Measurements from ENCODE around the gene KLHL29.
"Not testable (repeated sequence)": the region's sequence is repeated elsewhere in the genome, so short reads cannot be mapped to it uniquely, and the experiment has no call there.

The KLHL29 gene

DNA sequence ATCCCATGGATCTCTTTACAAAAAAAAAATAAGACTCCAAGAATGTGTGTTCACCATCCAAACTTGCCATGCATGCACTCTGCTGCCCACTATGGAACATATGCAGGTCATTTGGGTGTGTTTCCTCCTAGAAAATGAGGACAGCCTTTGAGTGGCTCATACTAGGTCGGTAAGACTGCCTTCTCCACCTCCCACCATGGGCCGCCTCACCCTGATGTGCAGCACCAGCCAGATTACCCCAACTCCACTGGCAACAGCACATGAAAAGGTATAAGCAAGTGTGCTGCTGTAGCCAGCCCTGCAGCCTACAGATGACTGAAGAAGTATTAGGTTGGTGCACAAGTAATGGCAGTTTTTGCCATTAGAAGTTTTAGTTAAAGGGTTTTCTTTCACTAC lies 327.8 kb downstream of the KLHL29 start:
- no peak for DNase-seq (ENCODE audit: low read depth in 2 of 2)

DNA sequence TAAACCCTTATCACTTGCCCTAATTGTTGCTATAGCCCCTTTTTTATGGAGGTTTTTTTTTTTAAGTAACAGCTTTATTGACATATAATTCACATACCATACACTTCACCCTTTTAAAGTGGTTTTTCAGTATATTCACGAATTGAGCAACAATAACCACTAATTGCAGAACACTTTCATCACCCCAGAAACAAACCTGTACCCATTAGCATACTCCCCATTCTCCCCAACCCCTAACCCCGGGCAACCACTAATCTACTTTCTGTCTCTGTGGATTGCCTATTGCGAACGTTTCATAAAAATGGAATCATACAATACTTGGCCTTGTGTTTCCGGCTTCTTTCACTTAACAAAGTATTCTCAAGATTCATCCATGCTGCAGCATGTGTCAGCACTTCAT lies 328.4 kb downstream of the KLHL29 start:
- DNase-seq (ENCODE audit: low read depth in 2 of 2): no peak

DNA sequence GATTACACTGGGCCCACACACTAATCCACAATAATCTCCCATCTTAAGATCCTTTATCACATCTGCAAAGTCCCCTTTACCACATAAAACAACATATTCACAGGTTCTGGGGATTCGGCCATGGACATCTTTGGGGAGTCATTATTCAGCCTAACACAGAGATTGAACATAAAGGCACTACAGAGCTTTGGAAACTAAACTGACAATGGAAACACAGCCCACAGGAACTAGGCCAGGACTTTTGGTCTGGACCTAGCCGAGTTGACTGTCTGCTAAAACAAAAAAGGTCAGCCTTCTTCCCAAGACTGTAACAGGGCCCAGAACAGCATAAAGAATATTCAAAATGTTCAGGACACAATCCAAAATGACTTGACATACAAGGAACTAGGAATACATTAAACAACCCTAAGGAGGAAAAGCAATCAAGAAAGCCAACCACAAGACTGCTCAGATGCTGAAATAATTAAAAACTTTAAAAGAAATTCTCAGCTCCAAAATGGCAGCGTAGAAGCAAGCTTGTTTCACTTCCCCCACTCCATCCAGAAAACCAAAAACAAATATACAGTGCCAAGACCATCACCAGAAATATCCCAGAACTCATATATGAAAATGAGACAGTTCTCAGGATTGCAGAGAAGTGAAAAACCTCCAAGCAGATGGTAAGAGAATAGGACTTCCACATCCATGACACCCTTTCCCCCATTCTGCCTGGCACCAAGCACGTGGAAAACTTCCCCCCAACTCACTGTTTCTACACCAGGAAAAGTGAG lies 334.1 kb downstream of the KLHL29 start:
- DNase-seq (ENCODE audit: low read depth in 2 of 2): no peak

DNA sequence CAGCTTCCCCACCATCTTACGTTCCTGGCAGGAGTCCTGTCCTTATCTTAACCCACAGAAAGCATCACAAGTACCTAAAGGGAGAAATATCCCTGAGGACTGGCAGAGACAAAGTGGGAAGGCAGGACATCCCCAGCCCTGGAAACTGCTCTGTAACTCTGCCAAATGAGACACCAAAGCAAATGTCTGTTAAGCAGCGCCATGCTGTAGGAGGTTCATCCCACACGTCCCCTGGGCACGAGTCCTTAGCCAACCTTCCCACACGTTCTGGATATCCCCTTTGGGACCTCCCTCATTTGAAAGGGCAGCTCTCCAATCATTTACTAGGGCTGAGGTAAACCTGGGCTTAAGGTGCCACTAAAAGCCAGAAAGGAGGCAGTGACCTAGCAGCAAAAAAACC lies 334.7 kb downstream of the KLHL29 start:
- no peak for DNase-seq (ENCODE audit: low read depth in 2 of 2)

DNA sequence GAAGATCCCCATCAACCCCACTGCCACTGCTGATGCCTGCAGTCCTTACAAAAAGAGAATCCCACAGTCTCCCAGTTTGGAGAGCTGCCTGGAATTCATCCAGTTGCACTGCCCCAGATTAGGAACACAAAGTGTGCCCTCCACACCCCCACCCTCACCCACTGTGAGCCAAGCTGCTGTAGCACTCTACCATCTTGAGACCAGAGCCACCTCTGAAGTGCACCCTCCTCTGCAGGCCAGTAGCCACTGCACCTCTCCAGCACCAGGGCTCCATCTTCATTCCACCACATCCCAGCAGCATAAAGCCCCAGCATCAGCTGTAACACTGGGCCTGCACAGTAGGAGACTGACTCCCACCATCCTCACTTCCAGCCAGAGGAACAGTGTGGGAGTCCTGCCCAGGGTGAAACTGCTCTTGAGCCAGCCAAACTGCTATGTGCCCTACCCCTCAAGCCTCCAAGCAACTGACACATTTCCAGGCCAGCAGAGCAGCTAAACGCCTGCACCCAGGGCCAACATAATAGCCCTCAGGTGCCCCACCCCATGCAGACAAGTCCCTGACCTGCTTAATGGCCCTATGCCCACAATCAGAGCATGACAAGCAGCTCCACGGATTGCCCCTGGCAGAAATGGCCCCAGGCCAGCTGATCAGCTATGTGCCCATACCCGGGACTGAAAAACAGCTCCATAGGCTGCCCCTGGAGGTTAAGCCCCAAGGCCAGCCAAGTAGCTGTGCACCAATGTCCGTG lies 335.9 kb downstream of the KLHL29 start:
- no peak for DNase-seq (ENCODE audit: low read depth in 2 of 2)

DNA sequence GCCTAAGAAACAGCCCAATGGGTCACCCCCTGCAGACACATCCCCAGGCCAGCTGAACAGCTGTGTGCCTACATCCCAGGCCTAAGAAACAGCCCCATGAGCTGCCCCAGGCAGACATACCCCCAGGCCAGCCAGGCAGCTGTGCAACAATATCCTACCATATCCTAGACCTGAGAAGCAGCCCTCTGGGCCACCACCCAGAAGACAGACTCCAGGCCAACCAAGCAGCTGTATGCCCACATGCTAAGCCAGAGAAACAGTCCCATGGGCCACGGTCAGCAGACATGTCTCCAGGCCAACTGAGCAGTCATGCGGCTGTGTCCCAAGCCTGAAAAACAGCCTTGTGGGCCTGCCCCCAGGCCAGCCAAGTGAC lies 336.5 kb downstream of the KLHL29 start:
- no peak for DNase-seq (ENCODE audit: low read depth in 2 of 2)

DNA sequence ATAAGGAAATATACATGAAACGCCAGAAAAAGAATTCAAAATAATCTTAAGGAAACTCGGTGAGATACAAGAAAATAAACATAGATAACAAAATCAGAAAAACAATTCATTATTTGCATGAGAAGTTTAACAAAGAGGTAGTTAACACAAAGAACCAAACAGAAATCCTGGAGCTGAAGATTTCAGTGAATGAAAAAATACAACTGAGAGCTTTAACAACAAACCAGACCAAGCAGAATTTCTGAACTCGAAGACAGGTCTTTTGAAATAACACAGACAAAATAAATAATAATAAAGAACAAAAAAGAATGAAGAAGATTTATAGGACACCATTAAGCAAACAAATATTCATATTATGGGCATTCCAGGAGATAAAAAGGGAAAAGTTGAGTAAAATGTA lies 337.3 kb downstream of the KLHL29 start:
- DNase-seq (ENCODE audit: low read depth in 2 of 2): no peak

DNA sequence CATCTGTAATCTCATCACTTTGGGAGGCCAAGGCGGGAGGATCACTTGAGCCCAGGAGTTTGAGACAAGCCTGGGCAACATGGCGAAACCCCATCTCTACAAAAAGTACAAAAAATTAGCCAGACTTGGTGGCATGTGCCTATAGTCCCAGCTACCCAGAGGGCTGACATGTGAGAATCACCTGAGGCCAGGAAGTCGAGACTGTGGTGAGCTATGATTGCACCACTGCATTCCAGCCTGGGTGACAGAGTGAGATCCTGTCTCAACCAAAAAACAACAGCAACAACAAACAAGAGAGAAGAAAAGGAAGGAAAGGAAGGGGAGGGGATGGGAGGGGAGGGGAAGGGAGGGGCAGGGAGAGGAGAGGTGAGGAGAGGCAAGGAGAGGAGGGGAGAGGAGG lies 338.1 kb downstream of the KLHL29 start:
- not testable (repeated sequence) for DNase-seq (ENCODE audit: low read depth in 2 of 2)

DNA sequence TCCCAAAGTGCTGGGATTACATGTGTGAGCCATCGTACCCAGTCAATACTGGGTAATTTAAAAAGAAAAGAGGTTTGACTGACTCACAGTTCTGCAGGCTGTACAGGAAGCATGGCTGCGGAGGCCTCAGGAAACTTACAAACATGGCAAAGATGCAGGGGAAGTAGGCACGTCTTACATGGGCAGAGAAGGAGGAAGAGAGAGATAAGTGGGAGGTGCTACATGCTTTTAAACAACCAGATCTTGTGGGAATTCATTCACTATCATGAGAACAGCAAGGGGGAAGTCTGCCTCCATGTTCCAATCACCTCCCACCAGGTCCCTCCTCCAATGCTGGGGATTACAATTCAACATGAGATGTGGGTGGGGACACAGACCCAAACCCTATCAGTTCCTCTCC lies 349.4 kb downstream of the KLHL29 start:
- DNase-seq (ENCODE audit: low read depth in 2 of 2): no peak

DNA sequence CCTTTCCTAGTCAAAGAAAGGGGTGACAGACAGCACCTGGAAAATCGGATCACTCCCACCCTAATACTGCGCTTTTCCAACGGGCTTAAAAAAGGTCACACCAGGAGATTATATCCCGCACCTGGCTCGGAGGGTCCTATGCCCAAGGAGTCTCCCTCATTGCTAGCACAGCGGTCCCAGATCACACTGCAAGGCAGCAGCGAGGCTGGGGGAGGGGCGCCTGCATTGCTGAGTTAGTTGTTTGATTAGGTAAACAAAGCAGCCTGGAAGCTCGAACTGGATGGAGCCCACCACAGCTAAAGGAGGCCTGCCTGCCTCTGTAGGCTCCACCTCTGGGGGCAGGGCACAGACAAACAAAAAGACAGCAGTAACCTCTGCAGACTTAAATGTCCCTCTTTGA lies 351.8 kb downstream of the KLHL29 start:
- not testable (repeated sequence) for DNase-seq (ENCODE audit: low read depth in 2 of 2)

DNA sequence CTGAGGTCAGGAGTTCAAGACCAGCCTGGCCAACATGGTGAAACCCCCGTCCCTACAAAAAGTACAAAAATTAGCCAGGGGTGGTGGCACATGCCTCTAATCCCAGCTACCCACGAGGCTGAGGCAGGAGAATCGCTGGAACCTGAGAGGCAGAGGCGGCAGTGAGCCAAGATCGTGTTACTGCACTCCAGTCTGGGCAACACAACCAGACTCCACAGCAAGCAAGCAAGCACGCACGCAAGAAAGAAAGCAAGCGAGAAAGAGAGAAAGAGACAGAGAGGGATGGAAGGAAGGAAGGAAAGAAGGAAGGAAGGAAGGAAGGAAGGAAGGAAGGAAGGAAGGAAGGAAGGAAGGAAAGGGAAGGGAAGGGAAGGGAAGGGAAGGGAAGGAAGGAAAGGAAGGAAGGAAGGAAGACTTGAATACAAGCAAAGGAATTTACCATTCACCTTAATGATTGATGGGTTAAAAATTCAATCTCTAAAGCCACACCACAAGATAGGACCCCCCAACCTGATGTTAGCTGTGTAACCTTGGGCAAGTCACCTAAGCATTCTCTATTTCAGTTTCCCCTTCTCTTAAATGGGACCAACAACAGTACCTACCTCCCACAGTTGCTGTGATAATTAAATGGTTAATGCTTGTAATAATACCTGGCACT lies 360.2 kb downstream of the KLHL29 start:
- no peak for DNase-seq (ENCODE audit: low read depth in 2 of 2)

DNA sequence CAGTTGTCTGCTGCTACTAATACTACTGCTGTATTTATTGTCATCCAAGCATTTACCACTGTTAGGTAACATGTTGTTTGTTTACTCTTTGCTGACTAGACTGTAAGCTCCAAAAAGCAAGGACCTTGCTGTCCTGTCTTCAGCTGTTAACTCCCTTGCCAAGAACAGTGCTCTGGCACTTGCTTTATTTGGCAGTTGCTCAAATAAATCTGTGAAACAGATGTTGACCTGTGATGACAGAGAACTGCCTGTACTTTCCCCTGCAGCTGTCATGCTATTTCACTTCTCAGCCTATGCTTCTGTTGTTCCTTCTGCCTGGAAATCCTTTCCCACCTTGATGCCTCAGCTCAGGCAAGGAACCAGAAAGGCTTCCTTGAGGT lies 360.7 kb downstream of the KLHL29 start:
- DNase-seq (ENCODE audit: low read depth in 2 of 2): no peak

DNA sequence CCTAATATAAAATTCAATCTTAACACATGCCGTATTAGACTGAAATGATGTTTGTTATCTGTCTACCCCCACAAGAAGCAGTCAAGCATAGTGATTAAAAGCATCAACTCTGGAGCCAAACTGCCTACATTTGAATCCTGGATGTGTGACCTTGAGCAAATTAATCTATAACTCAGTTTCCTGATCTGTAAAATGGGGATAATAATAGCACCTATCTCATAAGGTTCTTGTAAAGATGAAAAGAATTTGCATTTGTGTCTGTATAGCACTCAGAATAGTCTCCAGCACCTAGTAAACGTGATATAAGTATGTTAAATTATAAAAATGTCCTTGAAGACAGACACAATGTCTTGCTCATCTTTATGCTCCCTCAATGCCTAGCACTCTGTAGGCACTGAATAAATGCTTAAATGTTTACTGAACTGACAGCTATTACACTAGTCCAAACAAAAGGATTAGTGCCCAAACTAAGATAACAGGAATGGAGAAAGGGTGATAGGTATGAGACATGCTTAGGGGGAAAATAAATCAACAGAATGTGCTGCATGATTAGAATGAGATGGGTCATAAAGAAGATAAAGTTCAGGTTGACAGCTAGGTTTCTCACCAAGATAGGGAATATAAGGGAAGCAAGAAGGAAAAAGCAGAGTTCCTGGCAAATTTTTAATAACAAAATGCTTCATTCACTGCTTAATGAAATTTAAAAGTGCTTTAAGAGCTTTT lies 361.3 kb downstream of the KLHL29 start:
- DNase-seq (ENCODE audit: low read depth in 2 of 2): no peak

DNA sequence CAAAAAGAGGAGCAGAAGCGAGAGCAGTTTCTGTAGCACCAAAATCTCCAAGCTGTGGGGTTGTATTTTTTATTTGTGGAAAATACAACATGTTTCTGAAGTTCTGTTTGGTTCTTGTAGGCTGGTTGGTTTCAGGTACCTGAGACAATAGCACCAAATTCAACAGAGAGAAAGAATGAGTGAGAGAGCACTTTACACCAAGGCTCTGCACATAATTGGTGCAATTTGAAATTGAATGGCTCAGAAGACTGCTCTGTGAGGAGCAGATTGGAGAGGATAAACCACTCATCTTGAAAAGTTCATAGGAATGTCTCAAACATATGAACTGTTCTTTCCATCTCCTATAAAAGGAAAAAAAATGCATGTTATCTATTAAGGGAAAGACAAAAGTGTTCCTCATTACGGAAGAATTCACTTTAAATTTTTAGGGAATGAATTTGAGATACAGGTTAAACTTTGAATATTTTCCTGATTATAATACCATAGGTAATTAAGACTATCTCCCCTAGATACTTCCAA lies 366.8 kb downstream of the KLHL29 start:
- DNase-seq (ENCODE audit: low read depth in 2 of 2): no peak

DNA sequence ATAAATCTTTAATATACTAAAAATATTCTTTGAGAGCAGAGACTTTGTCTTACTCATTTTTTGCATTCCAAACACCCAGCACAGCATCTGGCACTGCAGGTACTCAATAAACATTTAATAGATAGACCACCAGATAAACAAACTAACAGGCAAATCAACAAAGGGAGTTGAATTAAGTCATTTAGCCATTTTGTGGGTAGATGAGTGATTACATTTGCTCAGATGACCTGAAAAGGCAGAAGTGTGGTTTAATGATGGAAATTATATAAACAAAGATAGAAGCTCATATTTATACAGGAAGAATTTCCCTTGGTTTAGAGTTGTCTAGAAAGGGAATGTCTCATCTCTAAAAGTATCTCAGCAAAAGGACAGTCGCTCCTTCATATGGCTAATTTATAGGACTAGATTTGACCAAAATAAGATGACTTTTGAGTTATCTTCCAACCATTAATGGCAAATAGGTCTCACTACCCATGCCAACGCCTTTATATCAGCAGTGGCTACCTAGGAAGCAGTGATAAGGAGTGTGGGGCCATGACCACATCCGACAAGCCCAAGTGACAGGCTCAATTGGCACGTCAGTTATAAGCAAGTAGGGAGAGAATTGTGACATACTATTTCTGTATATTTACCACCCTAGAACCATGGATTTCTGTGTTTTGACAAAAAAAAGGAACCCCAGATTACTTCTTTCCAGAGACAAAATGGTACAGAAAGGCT lies 368.5 kb downstream of the KLHL29 start:
- no peak for DNase-seq (ENCODE audit: low read depth in 2 of 2)

DNA sequence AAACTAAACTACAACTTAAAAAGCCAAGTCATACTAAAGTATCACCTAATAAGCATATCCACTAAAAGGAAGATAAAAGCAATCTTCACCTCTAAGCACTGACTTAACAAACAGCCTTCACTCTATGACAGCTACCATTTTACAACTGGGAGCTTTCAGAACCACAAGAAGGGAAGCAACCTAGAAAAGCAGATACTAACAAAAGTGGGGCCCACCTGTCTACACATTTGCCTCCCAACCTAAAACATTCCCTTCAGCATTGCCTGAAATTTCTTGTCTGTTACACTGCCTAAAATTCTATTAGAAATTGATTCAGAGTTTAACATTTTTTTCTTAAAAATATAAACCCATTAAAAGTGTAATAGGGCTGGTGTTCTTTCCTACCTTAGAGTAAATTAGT lies 370.0 kb downstream of the KLHL29 start:
- DNase-seq (ENCODE audit: low read depth in 2 of 2): no peak

DNA sequence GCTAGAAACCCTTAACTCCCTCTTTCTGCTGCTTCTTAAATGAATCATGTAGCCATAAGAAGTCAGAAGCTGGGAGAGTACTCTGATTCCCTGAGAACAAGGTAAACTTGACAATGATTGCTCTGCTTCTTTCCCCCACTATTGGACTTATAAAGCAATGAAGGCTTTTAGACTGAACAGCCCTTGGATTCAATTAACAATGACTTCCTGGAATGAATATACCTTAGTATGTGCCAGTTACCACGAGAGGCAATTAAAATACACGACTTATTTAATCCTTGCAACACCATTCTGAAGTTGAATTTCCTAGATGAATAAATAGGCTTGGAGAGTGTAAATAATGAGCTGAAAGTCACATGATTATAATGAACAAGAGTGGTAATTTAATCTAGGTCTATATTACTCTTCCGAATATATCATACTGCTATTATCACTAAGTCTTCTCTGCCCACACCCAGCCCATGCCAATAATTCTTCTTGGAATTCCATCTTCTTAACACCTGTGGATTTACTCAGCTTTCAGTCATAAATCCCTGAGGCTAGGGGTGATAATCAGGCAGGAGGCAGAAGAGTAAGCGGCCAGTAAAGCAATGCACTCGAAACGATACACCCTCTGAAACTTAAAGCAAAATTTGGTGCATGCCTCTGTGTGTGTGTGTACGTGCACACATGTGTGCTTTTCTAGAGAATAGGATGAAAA lies 371.8 kb downstream of the KLHL29 start:
- no peak for DNase-seq (ENCODE audit: low read depth in 2 of 2)

DNA sequence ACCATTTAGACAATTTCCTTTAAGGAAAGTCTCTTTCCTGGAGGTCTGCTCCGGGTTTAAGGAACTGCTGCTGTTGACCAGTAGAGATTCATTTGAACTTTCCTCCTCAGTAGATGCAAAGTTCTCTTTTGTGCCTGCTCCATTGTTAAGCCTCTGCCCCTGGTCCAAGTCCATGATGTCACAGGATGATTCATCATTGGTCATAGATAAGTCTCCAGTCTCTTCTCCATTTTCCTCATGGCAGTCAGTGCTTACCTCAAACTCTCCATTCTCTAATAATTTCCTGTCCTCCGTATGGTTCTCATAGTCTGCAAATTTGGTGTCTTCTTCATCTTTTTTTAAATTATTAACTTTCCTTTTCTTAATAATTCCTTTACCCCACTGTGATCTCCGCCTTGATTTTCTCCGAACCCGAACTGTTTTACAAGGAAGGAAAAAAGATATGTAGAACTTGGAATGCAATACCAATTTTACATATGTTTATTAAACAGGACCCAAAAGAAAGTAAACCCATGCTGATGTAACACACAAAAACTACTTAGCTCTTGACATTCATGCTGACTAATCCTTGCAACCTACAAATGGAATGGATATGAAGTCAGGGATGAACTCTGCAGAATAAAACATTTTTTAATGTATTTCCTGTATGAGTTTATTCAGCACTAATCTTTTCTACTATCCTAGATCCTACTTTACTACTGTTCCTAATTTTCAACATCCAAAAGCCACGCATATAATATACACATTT lies 372.9 kb downstream of the KLHL29 start:
- no peak for DNase-seq (ENCODE audit: low read depth in 2 of 2)
